MG63 (cell line): ENCODE results near the gene CHCT1. TPM values are rescaled to one million over a fixed set of nuclear protein-coding genes. Genes with fewer than 3 reads are reported as not detected.
"Not testable (repeated sequence)": the region's sequence is repeated elsewhere in the genome, so short reads cannot be mapped to it uniquely, and the experiment has no call there.

Source experiments
- DNase-seq: peaks from one replicate; pipeline ENCODE4 v3.0.0-alpha.2; 2020
- H3K27me3 ChIP-seq: fragments of 250-450 bp; sonication (Bioruptor Pico); 2 replicates; pipeline ENCODE4 v1.5.1; 2020; ENCODE audit warnings: mild to moderate bottlenecking, moderate library complexity
- H3K36me3 ChIP-seq: fragments of 250-450 bp; sonication (Bioruptor Pico); 2 replicates; pipeline ENCODE4 v1.5.1; 2020; ENCODE audit warnings: mild to moderate bottlenecking, moderate library complexity
- H3K4me3 ChIP-seq: fragments of 250-450 bp; sonication (Bioruptor Pico); 2 replicates; pipeline ENCODE4 v1.5.1; 2020; ENCODE audit warnings: mild to moderate bottlenecking, moderate library complexity
- H3K9me3 ChIP-seq: fragments of 250-450 bp; sonication (Bioruptor Pico); 2 replicates; pipeline ENCODE4 v1.5.1; 2020; ENCODE audit warnings: mild to moderate bottlenecking, moderate library complexity
- total RNA-seq: library from RNA; depleted of rRNA; stranded (reverse); fragments of >200 nt; shearing (Covaris generic); gene quantifications from 2 replicates; pipeline ENCODE4 v1.2.3, GENCODE V29; 2014; ENCODE audit warnings: low replicate concordance

Gene CHCT1
- total RNA-seq, 1 experiment from 2014 or later = not detected

GRCh38 chr17:60393840-60394723 lies 28.2 kb upstream of the CHCT1 start:
- Histone ChIP-seq H3K9me3 (no peaks in the 10 kb centered on the region), H3K36me3 (no peaks in the 10 kb centered on the region), H3K27me3 (no peaks in the 10 kb centered on the region), H3K4me3 (no peak overlapping the region)
- DNase-seq = no peak

DNA sequence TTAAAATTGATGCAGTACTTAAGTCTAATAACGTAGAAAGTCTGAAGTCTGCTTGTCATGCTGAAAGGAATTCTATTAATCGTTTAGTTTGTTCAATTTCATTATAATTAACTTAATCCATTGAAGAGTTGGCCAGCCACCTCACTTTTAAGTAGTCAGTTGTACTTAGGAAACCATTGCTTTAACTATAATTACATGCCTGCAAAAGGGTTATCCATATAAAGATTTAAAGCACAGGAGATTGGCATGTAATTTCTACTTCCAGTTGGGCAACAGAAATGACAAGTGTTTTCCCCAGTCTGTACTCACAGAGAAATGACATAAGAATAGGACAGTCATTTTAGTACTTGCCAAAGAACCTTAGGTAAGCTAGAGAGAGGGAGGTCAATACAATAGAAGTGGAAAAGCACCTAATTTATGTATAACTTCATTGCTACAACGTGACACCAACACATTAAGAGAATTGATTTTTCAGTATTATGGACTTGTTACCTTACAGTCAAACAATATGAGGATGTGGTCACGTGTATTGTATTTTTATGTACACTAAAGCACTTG lies 26.7 kb upstream of the CHCT1 start:
- no peak for DNase-seq
- H3K9me3 ChIP-seq = no peaks in the 10 kb centered on the region
- no peaks in the 10 kb centered on the region for H3K36me3 ChIP-seq
- H3K27me3 ChIP-seq = no peaks in the 10 kb centered on the region
- no peak overlapping the region for H3K4me3 ChIP-seq

DNA sequence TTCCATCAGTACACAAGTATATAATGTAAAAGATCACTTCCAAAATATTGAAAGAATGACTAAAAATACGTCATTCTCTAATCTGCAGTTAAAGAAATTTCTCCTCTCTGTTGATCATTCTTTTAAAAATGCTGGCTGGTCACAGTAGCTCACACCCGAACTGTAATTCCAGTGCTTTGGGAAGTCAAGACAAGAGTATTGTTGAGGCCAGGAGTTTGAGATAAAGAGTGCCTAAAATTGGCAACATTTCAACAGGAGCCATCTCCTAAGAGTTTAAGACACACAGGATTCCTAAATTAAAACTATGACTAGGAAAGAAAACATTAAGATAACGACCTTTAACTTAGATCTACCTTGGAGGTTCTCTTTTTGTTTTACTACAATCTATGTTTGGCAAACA lies 25.9 kb upstream of the CHCT1 start:
- no peaks in the 10 kb centered on the region for H3K27me3 ChIP-seq
- no peak for DNase-seq
- H3K4me3 ChIP-seq = no peak overlapping the region

DNA sequence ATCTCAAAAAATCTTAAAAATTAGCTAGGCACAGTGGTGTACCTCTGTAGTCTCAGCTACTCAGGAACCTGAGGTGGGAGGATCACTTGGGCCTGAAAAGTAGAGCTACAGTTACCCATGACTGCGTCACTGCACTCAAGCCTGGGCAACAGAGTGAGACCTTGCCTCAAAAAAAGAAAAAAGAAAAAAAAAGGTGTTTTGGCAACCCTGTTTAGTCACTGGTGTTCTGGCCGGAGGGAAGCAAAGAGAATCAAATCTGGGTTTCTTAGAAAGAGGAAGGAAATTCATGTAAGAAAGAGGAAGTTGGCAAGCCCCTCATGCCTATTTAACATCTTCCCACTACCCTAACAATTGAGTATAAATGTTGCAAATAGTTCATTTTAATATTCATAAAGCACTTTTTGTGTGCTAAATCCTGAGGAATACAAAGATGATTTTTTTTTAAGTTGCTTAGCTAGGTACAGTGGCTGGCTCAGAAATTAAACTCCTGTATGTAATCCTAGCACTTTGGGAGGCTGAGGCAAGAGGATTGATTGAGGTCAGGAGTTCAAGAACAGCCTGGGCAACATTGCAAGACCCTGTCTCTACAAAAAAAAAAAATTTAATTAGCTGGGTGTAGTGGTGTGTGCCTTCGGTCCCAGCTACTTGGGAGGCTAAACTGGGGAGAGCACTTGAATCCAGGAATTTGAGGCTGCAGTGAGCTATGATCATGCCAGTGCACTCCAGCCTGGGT lies 23.9 kb upstream of the CHCT1 start:
- no peak for DNase-seq
- H3K9me3 ChIP-seq = no peaks in the 10 kb centered on the region
- no peak overlapping the region for H3K4me3 ChIP-seq
- no peaks in the 10 kb centered on the region for H3K27me3 ChIP-seq
- no peaks in the 10 kb centered on the region for H3K36me3 ChIP-seq

More for the DNA sequence above, 25.9 kb upstream of the CHCT1 start:
- no peaks in the 10 kb centered on the region for H3K9me3 ChIP-seq
- no peaks in the 10 kb centered on the region for H3K36me3 ChIP-seq

GRCh38 chr17:60401819-60402218 lies 20.5 kb upstream of the CHCT1 start:
- Histone ChIP-seq H3K27me3 (no peaks in the 10 kb centered on the region), H3K9me3 (no peaks in the 10 kb centered on the region), H3K4me3 (no peak overlapping the region), H3K36me3 (no peaks in the 10 kb centered on the region)
- no peak for DNase-seq

DNA sequence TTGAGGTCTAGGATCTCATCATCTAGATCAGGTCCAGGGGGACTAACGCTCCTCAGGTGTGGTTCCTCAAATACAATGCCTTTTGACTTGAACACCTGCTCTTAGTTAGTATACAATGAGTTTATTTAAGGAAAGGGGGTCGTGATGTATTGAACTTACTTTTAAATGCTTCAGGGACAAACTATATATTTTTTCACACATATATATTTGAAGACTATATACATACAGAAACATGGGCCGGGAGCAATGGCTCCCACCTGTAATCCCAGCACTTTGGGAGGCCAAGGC lies 18.8 kb upstream of the CHCT1 start:
- Histone ChIP-seq H3K27me3 (no peaks in the 10 kb centered on the region), H3K4me3 (no peak overlapping the region), H3K9me3 (no peaks in the 10 kb centered on the region), H3K36me3 (no peaks in the 10 kb centered on the region)
- DNase-seq = no peak

GRCh38 chr17:60403962-60404361 lies 18.3 kb upstream of the CHCT1 start:
- Histone ChIP-seq H3K9me3 (no peaks in the 10 kb centered on the region), H3K27me3 (no peaks in the 10 kb centered on the region), H3K4me3 (no peak overlapping the region), H3K36me3 (no peaks in the 10 kb centered on the region)
- DNase-seq = no peak

DNA sequence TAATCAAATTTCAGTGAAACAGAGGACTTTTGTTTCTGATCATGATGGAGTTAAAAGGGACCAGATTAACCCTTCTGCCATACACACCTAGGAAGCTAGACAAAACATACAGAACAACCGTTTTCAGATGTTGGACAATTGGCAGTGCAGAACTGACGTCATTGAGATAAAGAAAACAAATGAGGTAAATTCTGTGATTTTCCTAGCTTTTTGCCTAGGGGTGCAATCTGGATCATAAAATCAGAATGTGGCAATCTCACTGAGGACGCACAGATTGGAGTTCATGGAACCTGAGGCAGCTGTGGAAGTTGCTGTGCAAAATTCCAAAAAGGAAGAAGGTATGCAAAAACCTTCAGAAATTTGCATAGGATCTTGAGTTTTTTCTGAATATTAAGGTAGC lies 15.4 kb upstream of the CHCT1 start:
- Histone ChIP-seq H3K4me3 (no peak overlapping the region), H3K27me3 (no peaks in the 10 kb centered on the region), H3K9me3 (peaks cover 6% of the 10 kb centered on the region; the same call in 1 of the 2 replicates), H3K36me3 (no peaks in the 10 kb centered on the region)
- DNase-seq = no peak

DNA sequence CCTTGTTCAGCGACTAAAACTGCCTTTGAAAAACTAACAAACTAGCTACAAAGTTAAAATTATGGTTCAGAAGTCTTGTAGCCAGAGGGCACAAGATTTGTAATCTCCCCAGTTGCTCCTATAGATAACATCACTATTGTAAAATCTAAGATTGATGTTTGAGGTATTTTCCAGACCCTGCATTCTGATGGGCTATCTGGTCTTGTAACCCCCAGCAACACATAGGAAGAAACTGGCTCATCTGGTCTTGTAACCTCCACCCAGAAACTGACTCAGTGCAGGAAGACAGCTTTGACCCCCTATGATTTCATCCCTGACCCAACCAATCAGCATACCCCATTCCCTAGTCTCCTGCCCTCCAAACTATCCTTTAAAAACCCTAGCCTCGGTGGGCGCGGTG lies 12.3 kb upstream of the CHCT1 start:
- DNase-seq = no peak
- Histone ChIP-seq H3K9me3 (peaks cover 6% of the 10 kb centered on the region; the same call in 1 of the 2 replicates), H3K27me3 (no peaks in the 10 kb centered on the region), H3K4me3 (no peak overlapping the region), H3K36me3 (no peaks in the 10 kb centered on the region)

DNA sequence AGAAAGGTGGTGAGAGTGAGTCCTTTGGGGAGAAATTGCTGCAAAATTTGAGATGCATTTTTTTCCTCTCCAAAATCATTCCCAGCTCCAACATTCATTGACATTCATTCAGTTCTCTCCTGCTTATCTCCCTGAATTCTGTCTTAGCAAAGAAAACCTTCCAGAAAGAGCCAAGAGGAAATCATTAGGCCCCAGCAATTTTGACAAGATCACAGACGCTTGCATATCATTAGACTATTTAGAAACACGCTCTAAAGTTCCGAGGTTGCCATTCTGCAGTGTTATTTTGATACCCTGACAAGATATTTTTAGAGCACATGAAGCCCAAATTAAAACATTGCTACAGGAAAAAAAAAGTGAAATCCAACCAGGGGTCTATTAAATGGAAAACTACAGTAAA lies 9.6 kb upstream of the CHCT1 start:
- no peak for DNase-seq

DNA sequence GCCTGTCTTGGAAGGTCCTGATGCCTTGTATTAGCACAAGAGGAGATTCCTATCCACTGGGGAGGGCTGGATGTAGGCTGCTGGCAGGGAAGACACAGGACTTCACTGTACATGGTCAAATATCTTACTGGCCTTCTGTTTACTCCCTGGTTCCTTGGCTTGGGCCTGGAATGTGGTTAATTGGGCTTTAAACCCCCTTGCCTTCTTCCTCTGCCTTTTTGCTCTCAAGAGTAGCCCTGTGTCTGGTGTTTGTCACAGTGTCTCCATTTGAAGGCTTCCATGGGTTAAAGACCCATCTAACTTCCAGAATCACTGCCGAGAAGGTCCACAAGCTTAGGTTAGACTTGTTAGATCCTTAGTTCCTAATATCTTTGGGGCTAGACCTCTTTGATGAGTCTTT lies 7.1 kb upstream of the CHCT1 start:
- no peak for DNase-seq
- Histone ChIP-seq H3K27me3 (no peaks in the 10 kb centered on the region), H3K36me3 (no peaks in the 10 kb centered on the region), H3K4me3 (no peak overlapping the region), H3K9me3 (peaks cover under 1% of the 10 kb centered on the region; the same call in 1 of the 2 replicates)

More for the DNA sequence above, 9.6 kb upstream of the CHCT1 start:
- Histone ChIP-seq H3K9me3 (peaks cover 6% of the 10 kb centered on the region; the same call in 1 of the 2 replicates), H3K27me3 (no peaks in the 10 kb centered on the region), H3K36me3 (no peaks in the 10 kb centered on the region), H3K4me3 (no peak overlapping the region)

- DNase-seq = no peak
Measured at GRCh38 chr17:60416368-60416925, 5.8 kb upstream of the CHCT1 start.

GRCh38 chr17:60419003-60419402 lies 3.3 kb upstream of the CHCT1 start:
- DNase-seq, H3K36me3 ChIP-seq, H3K4me3 ChIP-seq, H3K27me3 ChIP-seq, H3K9me3 ChIP-seq: not testable (repeated sequence)

More at GRCh38 chr17:60416368-60416925, 5.8 kb upstream of the CHCT1 start:
- Histone ChIP-seq H3K36me3 (no peaks in the 10 kb centered on the region), H3K4me3 (no peak overlapping the region), H3K27me3 (no peaks in the 10 kb centered on the region), H3K9me3 (no peaks in the 10 kb centered on the region)

GRCh38 chr17:60419875-60420274 lies 2.4 kb upstream of the CHCT1 start:
- not testable (repeated sequence) for DNase-seq, H3K36me3 ChIP-seq, H3K27me3 ChIP-seq, H3K4me3 ChIP-seq, H3K9me3 ChIP-seq

DNA sequence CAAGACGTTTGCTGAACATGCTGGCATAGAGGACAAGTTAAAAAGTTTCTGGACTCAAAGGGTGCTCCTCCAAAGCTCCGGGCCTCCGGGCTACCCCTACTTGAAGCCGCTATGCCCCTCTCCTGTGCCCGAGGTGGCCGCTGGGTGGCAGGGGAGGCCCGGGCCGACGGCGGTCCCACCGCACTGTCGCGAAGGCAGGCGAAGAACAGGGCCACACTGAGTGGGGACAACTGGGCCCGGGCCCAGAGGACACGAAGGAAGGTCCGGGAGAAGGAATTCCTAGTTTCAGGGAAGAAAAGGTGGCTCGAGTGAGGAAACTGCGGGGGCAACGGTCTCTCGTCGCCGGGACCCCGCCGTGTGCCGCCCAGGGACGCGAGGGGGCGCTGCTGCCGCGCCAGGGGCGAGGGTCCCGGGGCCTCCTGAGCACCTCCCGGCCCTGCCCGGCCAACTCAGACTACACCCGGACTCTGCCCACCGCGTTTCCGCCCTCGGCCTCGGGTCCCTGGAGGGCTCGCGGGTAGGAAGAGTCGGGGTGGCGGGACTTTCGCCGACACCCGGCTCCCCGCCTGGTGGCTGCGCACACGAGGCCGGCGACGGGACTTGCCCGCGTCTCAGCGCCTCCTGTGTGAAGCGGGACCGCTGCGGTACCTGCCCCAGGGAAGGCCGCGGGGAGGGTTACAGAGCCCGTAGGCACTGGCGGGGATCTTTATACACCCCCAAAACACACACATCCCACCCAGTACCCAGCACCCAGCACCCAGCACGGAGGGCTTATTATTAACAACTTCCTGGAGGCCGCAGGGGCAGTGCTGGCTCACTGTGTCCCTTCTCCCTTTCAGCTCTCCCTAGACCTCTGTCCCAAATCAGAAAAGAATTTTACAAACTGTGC lies 772 bp upstream of the CHCT1 start:
- no peaks in the 10 kb centered on the region for H3K27me3 ChIP-seq
- H3K4me3 ChIP-seq = peak overlapping the region; percentile 36
- no peaks in the 10 kb centered on the region for H3K36me3 ChIP-seq
- peak; percentile 77 for DNase-seq
- no peaks in the 10 kb centered on the region for H3K9me3 ChIP-seq

- Histone ChIP-seq H3K36me3 (no peaks in the 10 kb centered on the region), H3K27me3 (no peaks in the 10 kb centered on the region), H3K4me3 (no peak overlapping the region), H3K9me3 (no peaks in the 10 kb centered on the region)
- DNase-seq = no peak
Measured at GRCh38 chr17:60423865-60424264, 1.6 kb downstream of the CHCT1 start.
